Epithelial cell of umbilical artery (primary cell): ENCODE results near the gene TOP3A. TPM values are rescaled to one million over a fixed set of nuclear protein-coding genes. Genes with fewer than 3 reads are reported as not detected.

ENCODE experiments used
- total RNA-seq: library from RNA; depleted of rRNA; stranded (reverse); fragments of >200 nt; gene quantifications from 2 replicates; pipeline ENCODE4 v1.2.3, GENCODE V29; 2014

TOP3A gene
- 32.5 and 36.9 TPM in 2 replicates for total RNA-seq

GRCh38 chr17:18314731-18315561 is at the start of gene TOP3A, which contains the start of gene SMCR8:
TSS of gene TOP3A (minus strand) at chr17:18314994. CDS start at chr17:18314778, 216 bp downstream.
TSS of gene SMCR8 (plus strand) at chr17:18315293. CDS start at chr17:18315790, 497 bp downstream.

GRCh38 chr17:18363101-18364049 is 48.6 kb upstream of the TOP3A start, which contains the start of gene SHMT1:
TSS of gene SHMT1 (minus strand) at chr17:18363550. CDS start at chr17:18355981, 7,569 bp downstream.

GRCh38 chr17:18260332-18261145 is 54.3 kb downstream of the TOP3A start, which contains the start of gene MIEF2:
TSS of gene MIEF2 (plus strand) at chr17:18260662. CDS start at chr17:18262721, 2,059 bp downstream.

GRCh38 chr17:18258356-18259038 is 56.3 kb downstream of the TOP3A start, which contains the start of gene FLII:
TSS of gene FLII (minus strand) at chr17:18258738. CDS start at chr17:18258690, 48 bp downstream.

GRCh38 chr17:18225121-18225641 is 89.6 kb downstream of the TOP3A start, which contains the start of gene LLGL1:
TSS of gene LLGL1 (plus strand) at chr17:18225635. CDS start at chr17:18225683, 48 bp downstream.

Other genes with a start within 250 kb of the TOP3A start
- 36.4 and 49.4 TPM in 2 replicates for gene DRG2, start 227.0 kb downstream of the TOP3A start, total RNA-seq
- 0.15 TPM in 1 of 2 replicates, not detected in the other for gene MYO15A, start 206.2 kb downstream of the TOP3A start, total RNA-seq
- gene ALKBH5, start 131.2 kb downstream of the TOP3A start, total RNA-seq = 80.9 and 83.4 TPM in 2 replicates
- 29.3 and 30.2 TPM in 2 replicates for gene LLGL1, start 89.4 kb downstream of the TOP3A start, total RNA-seq
- 318 and 345 TPM in 2 replicates for gene FLII, start 56.3 kb downstream of the TOP3A start, total RNA-seq
- 9.0 and 11.4 TPM in 2 replicates for gene MIEF2, start 54.3 kb downstream of the TOP3A start, total RNA-seq
- 12.3 and 15.3 TPM in 2 replicates for gene SMCR8, start 299 bp upstream of the TOP3A start, total RNA-seq
- gene SHMT1, start 48.6 kb upstream of the TOP3A start, total RNA-seq = 12.7 and 21.1 TPM in 2 replicates
- not detected in 2 replicates for gene EVPLL, start 62.8 kb upstream of the TOP3A start, total RNA-seq
- not detected in 2 replicates for gene LGALS9C, start 161.8 kb upstream of the TOP3A start, total RNA-seq